OCI-LY3 (cell line): ENCODE results near the gene BRMS1.

Experiments used
- CTCF ChIP-seq: fragments of 200-600, 300-600 bp; sonication (generic); IDR thresholded peaks from 2 replicates; pipeline ENCODE4 v1.5.1; 2014; ENCODE audit warnings: antibody characterized with exemption, low read length, low read depth
- EZH2phosphoT487 ChIP-seq: fragments of 200-600 bp; shearing (Covaris generic); IDR thresholded peaks from 2 replicates; pipeline ENCODE4 v1.6.1; 2018; ENCODE audit warnings: antibody characterized with exemption, mixed run types, low read depth

GRCh38 chr11:66333896-66334604, 10.9 kb downstream of the BRMS1 start:
- no peak for TF ChIP-seq CTCF
- no peak for TF ChIP-seq EZH2phosphoT487
